Thyroid gland (tissue), 4 donors: Measurements from ENCODE around the gene UCK2.

Experiments
- CTCF ChIP-seq, 6 experiments: fragments of 200-600 bp in 3 of 6; fragments of 450-650 bp in 3 of 6; sonication (generic) in 3 of 6; IDR thresholded peaks; one replicate each; pipeline ENCODE4 v1.5.1; 2016 to 2019; ENCODE audit warnings: antibody characterized with exemption in 6 of 6, mild to moderate bottlenecking in 2 of 6, inconsistent platforms in 1 of 6, moderate library complexity in 1 of 6
- POLR2A ChIP-seq, 2 donors: fragments of 450-650 bp; IDR thresholded peaks; one replicate each; pipeline ENCODE4 v1.6.1; 2017; ENCODE audit warnings: antibody characterized with exemption in 2 of 2, mild to moderate bottlenecking in 2 of 2, moderate library complexity in 1 of 2

DNA sequence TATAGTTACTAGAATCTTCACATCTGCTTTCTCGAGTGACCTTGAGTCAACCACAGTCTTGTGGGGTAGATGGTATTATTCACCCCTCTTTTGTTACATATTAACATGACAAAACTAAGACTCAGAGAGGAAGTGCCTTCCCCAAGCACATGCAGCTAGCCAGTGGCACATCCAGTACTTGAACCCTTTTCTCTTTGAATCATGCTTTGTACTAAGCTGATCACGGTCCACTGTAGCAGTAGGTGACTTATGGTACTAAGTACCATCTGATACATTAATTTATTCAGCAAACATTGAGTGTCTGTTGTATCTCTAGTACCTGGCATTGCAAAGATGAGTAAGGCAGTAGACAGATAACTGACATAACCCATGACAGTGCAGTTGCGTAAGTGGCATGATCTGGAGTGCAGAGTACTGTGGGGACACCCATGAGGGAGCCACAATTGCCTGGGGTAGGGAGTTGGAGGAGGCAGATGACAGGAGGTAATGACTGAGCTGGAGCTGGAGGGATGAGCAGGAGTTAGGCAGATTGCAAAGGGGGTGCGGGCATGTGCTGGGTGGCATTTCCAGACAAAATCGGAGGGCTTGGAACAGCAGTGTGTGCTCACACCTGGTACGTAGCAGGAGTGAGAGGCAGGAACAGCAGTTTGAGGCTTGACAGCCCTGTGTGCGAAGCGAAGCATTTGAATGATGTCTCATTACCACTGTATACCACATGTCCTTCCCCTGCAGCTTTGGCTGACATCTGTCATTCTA, 29.8 kb downstream of the UCK2 start:
- TF ChIP-seq POLR2A (IDR thresholded peaks at IDR 0.05) (no peak), CTCF (IDR thresholded peaks at IDR 0.05) (no peak)
